WTC11 (cell line): ENCODE measurements around the gene VMAC. TPM values are rescaled to one million over a fixed set of nuclear protein-coding genes. Genes with fewer than 3 reads are reported as not detected.
A peak's percentile ranks its signal among the peaks of the same experiment; 100 is the strongest.

Experiments
- ATAC-seq: fragments of 200-7000 bp; cut with Tn5 transposase; 2 replicates; pipeline ENCODE4 v1.10.0; 2021; ENCODE audit warnings: mild to moderate bottlenecking, moderate library complexity
- CTCF ChIA-PET: fragments of 300-600 bp; sonication (Branson Sonifier 250); formaldehyde crosslinking; loops from one replicate; lab custom pipeline; 2021; ENCODE audit warnings: antibody characterized with exemption; lab: Charles Lee
- POLR2A ChIA-PET: fragments of 350-600 bp; sonication (Branson Sonifier 250); formaldehyde crosslinking; loops from one replicate; lab custom pipeline; 2021; ENCODE audit warnings: antibody characterized with exemption; lab: Charles Lee
- DNase-seq: peaks from one replicate; pipeline ENCODE4 v3.0.0; 2021; ENCODE audit warnings: low spot score
- H3K27ac Mint-ChIP-seq: 2 replicates; pipeline ENCODE4 v1.8.0; 2021; ENCODE audit warnings: mixed read lengths
- H3K27me3 Mint-ChIP-seq: 2 replicates; pipeline ENCODE4 v1.8.0; 2021; ENCODE audit warnings: low read depth, mild to moderate bottlenecking, moderate library complexity, mixed read lengths
- H3K36me3 Mint-ChIP-seq: 2 replicates; pipeline ENCODE4 v1.8.0; 2021; ENCODE audit warnings: mixed read lengths
- H3K4me1 Mint-ChIP-seq: 2 replicates; pipeline ENCODE4 v1.8.0; 2022; ENCODE audit warnings: mixed read lengths
- H3K4me3 Mint-ChIP-seq: 2 replicates; pipeline ENCODE4 v1.8.0; 2021; ENCODE audit warnings: mild to moderate bottlenecking, moderate library complexity, mixed read lengths
- H3K9me3 Mint-ChIP-seq: 2 replicates; pipeline ENCODE4 v1.8.0; 2021; ENCODE audit warnings: mixed read lengths
- ARID4B ChIP-seq: sonication (generic); formaldehyde crosslinking; IDR thresholded peaks from 2 replicates; pipeline ENCODE4 v1.8.0; 2023; ENCODE audit warnings: missing genetic modification reagents, mild to moderate bottlenecking, borderline replicate concordance
- ATF2 ChIP-seq: sonication (generic); formaldehyde crosslinking; IDR thresholded peaks from 2 replicates; pipeline ENCODE4 v1.8.1; 2022; ENCODE audit warnings: low read depth, missing genetic modification reagents, borderline replicate concordance
- CREM ChIP-seq: sonication (generic); formaldehyde crosslinking; IDR thresholded peaks from 2 replicates; pipeline ENCODE4 v1.8.1; 2022; ENCODE audit warnings: mild to moderate bottlenecking, missing genetic modification reagents, moderate library complexity
- ELF4 ChIP-seq: sonication (generic); formaldehyde crosslinking; IDR thresholded peaks from 2 replicates; pipeline ENCODE4 v1.8.1; 2022; ENCODE audit warnings: low read depth, mild to moderate bottlenecking, moderate library complexity, missing genetic modification reagents
- MAX ChIP-seq: sonication (generic); formaldehyde crosslinking; IDR thresholded peaks from 2 replicates; pipeline ENCODE4 v1.8.0; 2022; ENCODE audit warnings: mild to moderate bottlenecking, missing genetic modification reagents
- MXD4 ChIP-seq: fragments of 250-450 bp; sonication (Bioruptor Pico); IDR thresholded peaks from 2 replicates; pipeline ENCODE4 v1.8.0; 2021; ENCODE audit warnings: mild to moderate bottlenecking, moderate library complexity, borderline replicate concordance
- NFE2L1 ChIP-seq: sonication (generic); formaldehyde crosslinking; IDR thresholded peaks from 2 replicates; pipeline ENCODE4 v1.8.1; 2023; ENCODE audit warnings: missing genetic modification reagents
- NFYB ChIP-seq: sonication (generic); formaldehyde crosslinking; conservative IDR thresholded peaks from 2 replicates; pipeline ENCODE4 v1.8.0; 2022; ENCODE audit warnings: low read depth, missing genetic modification reagents
- NR1H2 ChIP-seq: sonication (generic); formaldehyde crosslinking; IDR thresholded peaks from 2 replicates; pipeline ENCODE4 v1.9.0; 2021; ENCODE audit warnings: mild to moderate bottlenecking, moderate library complexity, missing genetic modification reagents
- NR3C1 ChIP-seq: sonication (generic); formaldehyde crosslinking; conservative IDR thresholded peaks from 2 replicates; pipeline ENCODE4 v1.8.1; 2023; ENCODE audit warnings: low read depth, mild to moderate bottlenecking, missing genetic modification reagents
- PRDM15 ChIP-seq: sonication (generic); formaldehyde crosslinking; IDR thresholded peaks from 2 replicates; pipeline ENCODE4 v1.8.0; 2022; ENCODE audit warnings: missing genetic modification reagents
- RELA ChIP-seq: sonication (generic); formaldehyde crosslinking; IDR thresholded peaks from 2 replicates; pipeline ENCODE4 v1.8.1; 2022; ENCODE audit warnings: missing genetic modification reagents, mild to moderate bottlenecking, borderline replicate concordance
- RORB ChIP-seq: fragments of 250-450 bp; sonication (Bioruptor Pico); IDR thresholded peaks from 2 replicates; pipeline ENCODE4 v1.9.0; 2021; ENCODE audit warnings: mild to moderate bottlenecking
- TCF7 ChIP-seq: sonication (generic); formaldehyde crosslinking; IDR thresholded peaks from 2 replicates; pipeline ENCODE4 v1.8.0; 2022; ENCODE audit warnings: mild to moderate bottlenecking, low read depth, missing genetic modification reagents, moderate library complexity
- ZNF317 ChIP-seq: sonication (generic); formaldehyde crosslinking; IDR thresholded peaks from 2 replicates; pipeline ENCODE4 v1.8.1; 2023; ENCODE audit warnings: low read depth, mild to moderate bottlenecking, moderate library complexity, missing genetic modification reagents, borderline replicate concordance
- total RNA-seq: library from RNA; stranded (reverse); gene quantifications from 3 replicates; pipeline ENCODE4 v1.2.3, GENCODE V29; 2021
- TF ChIP-seq, protein P1 (sequence below): sonication (generic); formaldehyde crosslinking; IDR thresholded peaks from 2 replicates; pipeline ENCODE4 v1.8.1; 2023; ENCODE audit warnings: mild to moderate bottlenecking, missing genetic modification reagents, borderline replicate concordance
- TF ChIP-seq, protein P2 (sequence below): fragments of 200-600 bp; IDR thresholded peaks from 2 replicates; pipeline ENCODE4 v1.8.0; 2022; ENCODE audit warnings: antibody characterized with exemption

The VMAC gene
- total RNA-seq, 1 experiment from 2014 or later, result 2.5 TPM

DNA sequence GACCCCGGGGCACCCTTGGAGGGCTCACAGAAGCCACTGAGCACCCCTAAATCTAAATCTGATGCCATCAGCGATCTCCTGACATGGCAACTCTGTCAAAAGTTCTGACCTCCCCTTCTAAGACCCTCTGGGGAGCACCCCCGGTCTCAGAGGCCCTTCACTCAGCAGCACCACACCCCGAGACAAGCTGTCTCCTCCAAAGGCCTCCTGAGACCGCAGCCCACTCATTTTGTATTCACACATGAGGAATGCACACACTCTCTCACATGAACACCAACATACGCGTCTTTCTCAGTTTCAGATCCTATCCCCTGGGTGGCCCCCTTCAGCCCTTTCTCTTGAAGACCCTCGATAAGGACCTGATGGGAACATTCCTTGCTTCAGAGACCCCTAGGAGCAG is 3.7 kb upstream of the VMAC start:
- POLR2A ChIA-PET, result no interaction called here
- H3K4me1 Mint-ChIP-seq, result peaks cover 4% of the 10 kb centered on the region
- CTCF ChIA-PET, result interaction anchor here (0.7 to 5.3 kb wide), 2 partner anchors 97 to 131 kb away, joined by 3 to 83 read pairs; partner anchors contain the start of gene NRTN
- DNase-seq, result no peak
- TF ChIP-seq NR3C1 (CRISPR knock-in tag) (no peak), TCF7 (CRISPR knock-in tag) (no peak), ARID4B (no peak), NR1H2 (no peak), CREM (CRISPR knock-in tag) (no peak), ATF2 (CRISPR knock-in tag) (no peak), ZNF317 (CRISPR knock-in tag) (no peak)
- TF ChIP-seq, all 79 proteins: peak for 0
- Mint-ChIP-seq H3K9me3 (no peaks in the 10 kb centered on the region), H3K27me3 (no peaks in the 10 kb centered on the region), H3K4me3 (no peak overlapping the region), H3K27ac (no peak overlapping the region), H3K36me3 (peaks cover 11% of the 10 kb centered on the region)
- ATAC-seq, result no peak

DNA sequence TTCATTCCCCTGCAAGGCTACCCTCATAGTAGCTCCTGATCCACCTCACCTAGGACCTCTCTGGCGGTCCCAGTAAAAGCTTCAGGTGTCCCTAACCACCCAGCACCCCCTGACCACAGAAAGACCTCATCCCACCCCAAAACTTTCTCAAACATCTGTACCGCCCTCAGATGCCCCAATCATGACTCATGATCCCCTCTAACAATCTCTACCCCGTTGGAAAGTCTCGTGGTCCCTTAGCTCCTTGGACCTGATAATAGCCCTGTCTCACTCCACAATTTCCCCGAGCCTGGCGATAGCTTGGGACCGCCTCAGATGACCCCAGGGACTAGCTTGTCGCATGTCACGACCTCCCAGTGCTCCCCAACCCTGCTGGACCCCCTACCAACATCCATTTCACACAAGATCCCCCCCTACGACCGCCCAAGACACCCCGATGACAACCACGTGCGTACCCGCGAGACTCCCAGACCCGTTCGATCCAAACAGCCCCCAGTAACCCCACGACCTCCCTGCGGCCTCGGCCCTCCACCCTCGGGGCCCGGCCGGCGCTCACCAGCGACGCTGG is 1.5 kb upstream of the VMAC start:
- no peak for TF ChIP-seq RELA (CRISPR knock-in tag)
- TF ChIP-seq, protein P1, sequence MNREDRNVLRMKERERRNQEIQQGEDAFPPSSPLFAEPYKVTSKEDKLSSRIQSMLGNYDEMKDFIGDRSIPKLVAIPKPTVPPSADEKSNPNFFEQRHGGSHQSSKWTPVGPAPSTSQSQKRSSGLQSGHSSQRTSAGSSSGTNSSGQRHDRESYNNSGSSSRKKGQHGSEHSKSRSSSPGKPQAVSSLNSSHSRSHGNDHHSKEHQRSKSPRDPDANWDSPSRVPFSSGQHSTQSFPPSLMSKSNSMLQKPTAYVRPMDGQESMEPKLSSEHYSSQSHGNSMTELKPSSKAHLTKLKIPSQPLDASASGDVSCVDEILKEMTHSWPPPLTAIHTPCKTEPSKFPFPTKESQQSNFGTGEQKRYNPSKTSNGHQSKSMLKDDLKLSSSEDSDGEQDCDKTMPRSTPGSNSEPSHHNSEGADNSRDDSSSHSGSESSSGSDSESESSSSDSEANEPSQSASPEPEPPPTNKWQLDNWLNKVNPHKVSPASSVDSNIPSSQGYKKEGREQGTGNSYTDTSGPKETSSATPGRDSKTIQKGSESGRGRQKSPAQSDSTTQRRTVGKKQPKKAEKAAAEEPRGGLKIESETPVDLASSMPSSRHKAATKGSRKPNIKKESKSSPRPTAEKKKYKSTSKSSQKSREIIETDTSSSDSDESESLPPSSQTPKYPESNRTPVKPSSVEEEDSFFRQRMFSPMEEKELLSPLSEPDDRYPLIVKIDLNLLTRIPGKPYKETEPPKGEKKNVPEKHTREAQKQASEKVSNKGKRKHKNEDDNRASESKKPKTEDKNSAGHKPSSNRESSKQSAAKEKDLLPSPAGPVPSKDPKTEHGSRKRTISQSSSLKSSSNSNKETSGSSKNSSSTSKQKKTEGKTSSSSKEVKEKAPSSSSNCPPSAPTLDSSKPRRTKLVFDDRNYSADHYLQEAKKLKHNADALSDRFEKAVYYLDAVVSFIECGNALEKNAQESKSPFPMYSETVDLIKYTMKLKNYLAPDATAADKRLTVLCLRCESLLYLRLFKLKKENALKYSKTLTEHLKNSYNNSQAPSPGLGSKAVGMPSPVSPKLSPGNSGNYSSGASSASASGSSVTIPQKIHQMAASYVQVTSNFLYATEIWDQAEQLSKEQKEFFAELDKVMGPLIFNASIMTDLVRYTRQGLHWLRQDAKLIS, result no peak
- TF ChIP-seq RORB (CRISPR knock-in tag), result no peak
- no peak for TF ChIP-seq NR3C1 (CRISPR knock-in tag)
- no peak for TF ChIP-seq NFYB (CRISPR knock-in tag)
- no peak; the same call in 1 of the 2 replicates for TF ChIP-seq CREM (CRISPR knock-in tag)
- no peak for TF ChIP-seq NFE2L1 (CRISPR knock-in tag)
- TF ChIP-seq ELF4 (CRISPR knock-in tag), result no peak
- TF ChIP-seq PRDM15 (CRISPR knock-in tag), result no peak
- TF ChIP-seq MAX, result no peak
- TF ChIP-seq, protein P2, sequence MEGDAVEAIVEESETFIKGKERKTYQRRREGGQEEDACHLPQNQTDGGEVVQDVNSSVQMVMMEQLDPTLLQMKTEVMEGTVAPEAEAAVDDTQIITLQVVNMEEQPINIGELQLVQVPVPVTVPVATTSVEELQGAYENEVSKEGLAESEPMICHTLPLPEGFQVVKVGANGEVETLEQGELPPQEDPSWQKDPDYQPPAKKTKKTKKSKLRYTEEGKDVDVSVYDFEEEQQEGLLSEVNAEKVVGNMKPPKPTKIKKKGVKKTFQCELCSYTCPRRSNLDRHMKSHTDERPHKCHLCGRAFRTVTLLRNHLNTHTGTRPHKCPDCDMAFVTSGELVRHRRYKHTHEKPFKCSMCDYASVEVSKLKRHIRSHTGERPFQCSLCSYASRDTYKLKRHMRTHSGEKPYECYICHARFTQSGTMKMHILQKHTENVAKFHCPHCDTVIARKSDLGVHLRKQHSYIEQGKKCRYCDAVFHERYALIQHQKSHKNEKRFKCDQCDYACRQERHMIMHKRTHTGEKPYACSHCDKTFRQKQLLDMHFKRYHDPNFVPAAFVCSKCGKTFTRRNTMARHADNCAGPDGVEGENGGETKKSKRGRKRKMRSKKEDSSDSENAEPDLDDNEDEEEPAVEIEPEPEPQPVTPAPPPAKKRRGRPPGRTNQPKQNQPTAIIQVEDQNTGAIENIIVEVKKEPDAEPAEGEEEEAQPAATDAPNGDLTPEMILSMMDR, result no peak
- TF ChIP-seq MXD4, result no peak
- DNase-seq (no peak), ATAC-seq (no peak)
- peak overlapping the region; percentile 93 for H3K4me3 Mint-ChIP-seq
- H3K36me3 Mint-ChIP-seq, result peaks cover 11% of the 10 kb centered on the region
- H3K9me3 Mint-ChIP-seq, result no peaks in the 10 kb centered on the region
- ChIA-PET CTCF (interaction anchor here (0.6 to 5.3 kb wide), 9 partner anchors 13 to 1691 kb away, joined by 3 to 83 read pairs (median 6); partner anchors contain the start of genes CATSPERD, LONP1, NRTN and RPL36), POLR2A (interaction anchor here (0.6 to 2.6 kb wide), 3 partner anchors 24 to 75 kb away, joined by 3 to 18 read pairs (median 4); no protein-coding TSS in a partner anchor)
- H3K27me3 Mint-ChIP-seq, result no peaks in the 10 kb centered on the region
- peaks cover 4% of the 10 kb centered on the region for H3K4me1 Mint-ChIP-seq
- H3K27ac Mint-ChIP-seq, result peak overlapping the region; percentile 99
